Loucy (cell line): ENCODE measurements around the gene ADH1C.

Source experiments
- H2AFZ ChIP-seq: fragments of 200-600 bp; sonication (generic); 2 replicates; pipeline ENCODE4 v1.6.0; 2016; ENCODE audit warnings: antibody characterized with exemption, mild to moderate bottlenecking, low read length, moderate library complexity
- H3F3A ChIP-seq: fragments of 200-600 bp; 2 replicates; pipeline ENCODE4 v1.6.0; 2016; ENCODE audit warnings: antibody characterized with exemption, low read depth, mild to moderate bottlenecking
- H3K27me3 ChIP-seq: fragments of 200-600 bp; sonication (generic); 2 replicates; pipeline ENCODE4 v1.6.1; 2014; ENCODE audit warnings: low read length, mild to moderate bottlenecking; ENCODE audit not compliant: insufficient read depth, poor library complexity, severe bottlenecking
- H3K36me3 ChIP-seq: fragments of 200-600 bp; sonication (generic); 2 replicates; pipeline ENCODE4 v1.6.1; 2016; ENCODE audit warnings: low read length; ENCODE audit not compliant: insufficient read depth
- H3K4me1 ChIP-seq: fragments of 200-600 bp; sonication (generic); 2 replicates; pipeline ENCODE4 v1.5.1; 2014; ENCODE audit warnings: low read length, mild to moderate bottlenecking; ENCODE audit not compliant: insufficient read depth, poor library complexity, severe bottlenecking
- H3K4me2 ChIP-seq: fragments of 200-600 bp; sonication (generic); 2 replicates; pipeline ENCODE4 v1.6.0; 2014; ENCODE audit warnings: antibody characterized with exemption, low read length, low read depth, mild to moderate bottlenecking; ENCODE audit not compliant: poor library complexity, severe bottlenecking
- H3K4me3 ChIP-seq: fragments of 200-600 bp; sonication (generic); 2 replicates; pipeline ENCODE4 v1.5.1; 2014; ENCODE audit warnings: low read length, mild to moderate bottlenecking, mixed read lengths; ENCODE audit not compliant: poor library complexity, severe bottlenecking
- H3K79me2 ChIP-seq: fragments of 200-600 bp; sonication (generic); 2 replicates; pipeline ENCODE4 v1.6.1; 2014; ENCODE audit warnings: low read length; ENCODE audit not compliant: insufficient read depth
- H3K9ac ChIP-seq: fragments of 200-600 bp; sonication (generic); 2 replicates; pipeline ENCODE4 v1.6.0; 2014; ENCODE audit warnings: mild to moderate bottlenecking, low read depth, low read length, moderate library complexity; ENCODE audit not compliant: poor library complexity, severe bottlenecking
- H3K9me2 ChIP-seq: fragments of 200-600 bp; sonication (generic); replicated peaks from 2 replicates; pipeline ENCODE4 v1.6.1; 2016; ENCODE audit warnings: low read depth, low read length, mixed read lengths
- H3K9me3 ChIP-seq: fragments of 200-600 bp; sonication (generic); 2 replicates; pipeline ENCODE4 v1.6.1; 2014; ENCODE audit warnings: mild to moderate bottlenecking, antibody characterized with exemption, low read length, low read depth; ENCODE audit not compliant: insufficient read depth
- H4K20me1 ChIP-seq: fragments of 200-600 bp; sonication (generic); 2 replicates; pipeline ENCODE4 v1.6.0; 2014; ENCODE audit warnings: antibody characterized with exemption, low read length, mild to moderate bottlenecking; ENCODE audit not compliant: insufficient read depth, poor library complexity, severe bottlenecking
- EZH2phosphoT487 ChIP-seq: fragments of 200-600 bp; IDR thresholded peaks from 2 replicates; pipeline ENCODE4 v1.6.1; 2018; ENCODE audit warnings: antibody characterized with exemption, mild to moderate bottlenecking, moderate library complexity, borderline replicate concordance
- TF ChIP-seq, protein P1 (sequence below): fragments of 200-600 bp; sonication (generic); conservative IDR thresholded peaks from 2 replicates; pipeline ENCODE4 v1.5.1; 2014; ENCODE audit warnings: mild to moderate bottlenecking, antibody characterized with exemption, low read length

The ADH1C gene

DNA sequence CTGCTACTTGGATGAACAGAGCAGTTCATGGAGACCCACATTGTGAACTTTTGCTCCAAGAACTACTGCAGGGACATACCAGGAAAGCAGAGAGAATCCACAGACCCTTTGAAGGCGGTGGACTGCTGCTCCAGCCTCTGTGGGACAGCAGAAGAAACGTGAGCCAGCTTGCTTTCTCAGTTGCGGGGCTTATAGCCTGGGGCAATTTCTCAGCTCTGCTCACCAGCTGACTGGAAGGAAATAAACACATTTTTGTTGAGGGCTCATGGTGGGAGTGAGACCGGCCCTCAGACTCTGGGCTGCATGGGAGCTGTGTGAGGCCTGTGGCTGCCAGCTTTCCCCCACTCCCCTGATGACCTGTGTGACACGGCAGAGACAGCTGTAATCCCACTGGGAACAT is 59.2 kb downstream of the ADH1C start:
- H3K9ac ChIP-seq = no peak overlapping the region
- no peaks in the 10 kb centered on the region for H3F3A ChIP-seq
- H3K9me3 ChIP-seq = no peaks in the 10 kb centered on the region
- H3K4me3 ChIP-seq = no peak overlapping the region
- H3K9me2 ChIP-seq = no peaks in the 10 kb centered on the region
- H3K4me2 ChIP-seq = no peak overlapping the region
- no peaks in the 10 kb centered on the region for H3K36me3 ChIP-seq
- H3K4me1 ChIP-seq = no peaks in the 10 kb centered on the region
- no peak overlapping the region for H2AFZ ChIP-seq
- no peaks in the 10 kb centered on the region for H3K27me3 ChIP-seq
- TF ChIP-seq, protein P1, sequence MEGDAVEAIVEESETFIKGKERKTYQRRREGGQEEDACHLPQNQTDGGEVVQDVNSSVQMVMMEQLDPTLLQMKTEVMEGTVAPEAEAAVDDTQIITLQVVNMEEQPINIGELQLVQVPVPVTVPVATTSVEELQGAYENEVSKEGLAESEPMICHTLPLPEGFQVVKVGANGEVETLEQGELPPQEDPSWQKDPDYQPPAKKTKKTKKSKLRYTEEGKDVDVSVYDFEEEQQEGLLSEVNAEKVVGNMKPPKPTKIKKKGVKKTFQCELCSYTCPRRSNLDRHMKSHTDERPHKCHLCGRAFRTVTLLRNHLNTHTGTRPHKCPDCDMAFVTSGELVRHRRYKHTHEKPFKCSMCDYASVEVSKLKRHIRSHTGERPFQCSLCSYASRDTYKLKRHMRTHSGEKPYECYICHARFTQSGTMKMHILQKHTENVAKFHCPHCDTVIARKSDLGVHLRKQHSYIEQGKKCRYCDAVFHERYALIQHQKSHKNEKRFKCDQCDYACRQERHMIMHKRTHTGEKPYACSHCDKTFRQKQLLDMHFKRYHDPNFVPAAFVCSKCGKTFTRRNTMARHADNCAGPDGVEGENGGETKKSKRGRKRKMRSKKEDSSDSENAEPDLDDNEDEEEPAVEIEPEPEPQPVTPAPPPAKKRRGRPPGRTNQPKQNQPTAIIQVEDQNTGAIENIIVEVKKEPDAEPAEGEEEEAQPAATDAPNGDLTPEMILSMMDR = no peak
- no peak for TF ChIP-seq EZH2phosphoT487
- H3K79me2 ChIP-seq = no peaks in the 10 kb centered on the region
- no peaks in the 10 kb centered on the region for H4K20me1 ChIP-seq

DNA sequence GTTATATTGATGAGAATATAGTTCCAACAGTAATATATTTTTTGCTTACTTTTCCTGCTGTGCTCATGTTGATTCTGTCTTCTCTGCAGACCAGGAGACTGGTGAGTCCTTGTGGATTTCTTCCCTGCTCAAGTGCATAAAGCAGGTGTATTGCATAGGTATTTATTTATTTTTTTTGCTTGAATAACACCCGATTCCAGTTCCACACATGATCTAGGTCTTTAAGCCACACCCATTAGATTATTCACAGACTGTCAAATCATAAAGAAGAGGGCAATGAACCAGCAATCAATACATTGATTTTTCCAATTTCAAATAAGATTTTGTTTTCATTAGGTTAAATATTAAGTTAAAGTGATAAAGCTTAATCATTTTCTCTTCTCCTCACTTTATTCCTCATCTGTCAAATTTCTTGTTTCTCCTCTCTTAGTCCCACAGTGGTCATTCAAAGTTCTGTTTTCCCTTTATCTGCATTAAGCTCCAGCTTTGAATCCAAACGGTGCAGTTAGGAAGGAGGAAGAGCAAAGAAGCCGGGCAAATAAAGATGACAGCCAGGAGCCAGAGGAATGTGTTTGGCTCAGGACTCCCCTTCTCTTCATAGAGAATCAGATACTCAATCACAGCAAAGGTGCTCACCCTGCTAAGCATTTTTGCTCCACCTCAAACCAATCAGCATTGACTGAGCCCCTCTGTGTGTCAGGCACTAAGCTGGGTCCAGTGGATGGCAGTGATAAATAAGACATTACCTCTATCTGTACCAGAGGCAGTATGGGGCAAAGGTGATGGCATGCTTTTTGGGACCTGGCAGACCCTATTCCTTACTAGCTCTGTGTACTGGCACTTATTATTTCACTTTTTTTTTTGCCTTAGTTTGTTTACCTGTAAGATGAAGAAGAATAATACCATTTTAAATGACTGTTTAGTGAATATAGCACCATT is 61.4 kb downstream of the ADH1C start, which contains the start of gene ADH1A:
TSS of gene ADH1A (minus strand) at position 138 of the 939 bp plus-strand sequence. CDS start at position 67, 71 bp downstream.
- H3K4me3 ChIP-seq = no peak within 1 kb of the TSS
- no peak within 1 kb of the TSS for H3K4me2 ChIP-seq
- no peaks in the 10 kb centered on the region for H3K36me3 ChIP-seq
- no peaks in the 10 kb centered on the region for H3K9me3 ChIP-seq
- no peaks in the 10 kb centered on the region for H3K27me3 ChIP-seq
- TF ChIP-seq, protein P1 = no peak
- TF ChIP-seq EZH2phosphoT487 = no peak
- H3K4me1 ChIP-seq = no peaks in the 10 kb centered on the region
- no peaks in the 10 kb centered on the region for H4K20me1 ChIP-seq
- H3K9me2 ChIP-seq = no peaks in the 10 kb centered on the region
- no peaks in the 10 kb centered on the region for H3K79me2 ChIP-seq
- no peak within 1 kb of the TSS for H2AFZ ChIP-seq
- H3F3A ChIP-seq = no peaks in the 10 kb centered on the region
- no peak within 1 kb of the TSS for H3K9ac ChIP-seq
